ENCODE data around the gene KLHDC7A.
"Not testable (repeated sequence)": the region's sequence is repeated elsewhere in the genome, so short reads cannot be mapped to it uniquely, and the experiment has no call there.

DNA sequence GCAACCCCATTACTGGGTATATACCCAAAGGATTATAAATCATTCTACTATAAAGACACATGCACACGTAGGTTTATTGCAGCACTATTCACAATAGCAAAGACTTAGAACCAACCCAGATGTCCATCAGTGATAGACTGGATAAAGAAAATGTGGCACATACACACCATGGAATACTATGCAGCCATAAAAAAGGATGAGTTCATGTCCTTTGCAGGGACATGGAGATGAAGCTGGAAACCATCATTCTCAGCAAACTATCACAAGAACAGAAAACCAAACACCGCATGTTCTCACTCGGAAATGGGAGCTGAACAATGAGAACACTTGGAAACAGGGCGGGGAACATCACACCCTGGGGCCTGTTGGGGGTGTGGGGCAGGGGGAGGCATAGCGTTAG is 18.2 kb upstream of the KLHDC7A start:
- TF ChIP-seq, protein P1, sequence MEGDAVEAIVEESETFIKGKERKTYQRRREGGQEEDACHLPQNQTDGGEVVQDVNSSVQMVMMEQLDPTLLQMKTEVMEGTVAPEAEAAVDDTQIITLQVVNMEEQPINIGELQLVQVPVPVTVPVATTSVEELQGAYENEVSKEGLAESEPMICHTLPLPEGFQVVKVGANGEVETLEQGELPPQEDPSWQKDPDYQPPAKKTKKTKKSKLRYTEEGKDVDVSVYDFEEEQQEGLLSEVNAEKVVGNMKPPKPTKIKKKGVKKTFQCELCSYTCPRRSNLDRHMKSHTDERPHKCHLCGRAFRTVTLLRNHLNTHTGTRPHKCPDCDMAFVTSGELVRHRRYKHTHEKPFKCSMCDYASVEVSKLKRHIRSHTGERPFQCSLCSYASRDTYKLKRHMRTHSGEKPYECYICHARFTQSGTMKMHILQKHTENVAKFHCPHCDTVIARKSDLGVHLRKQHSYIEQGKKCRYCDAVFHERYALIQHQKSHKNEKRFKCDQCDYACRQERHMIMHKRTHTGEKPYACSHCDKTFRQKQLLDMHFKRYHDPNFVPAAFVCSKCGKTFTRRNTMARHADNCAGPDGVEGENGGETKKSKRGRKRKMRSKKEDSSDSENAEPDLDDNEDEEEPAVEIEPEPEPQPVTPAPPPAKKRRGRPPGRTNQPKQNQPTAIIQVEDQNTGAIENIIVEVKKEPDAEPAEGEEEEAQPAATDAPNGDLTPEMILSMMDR (conservative IDR thresholded peaks at IDR 0.05) = not testable (repeated sequence)
- not testable (repeated sequence) for TF ChIP-seq ZFX (IDR thresholded peaks at IDR 0.05)
